Activated T-cell treated with anti-CD3 and anti-CD28 coated beads, Interleukin-2, amount 50 U/mL, for 72 hours (primary cell): Measurements from ENCODE around the gene GPC1. TPM values are rescaled to one million over a fixed set of nuclear protein-coding genes. Genes with fewer than 3 reads are reported as not detected.

ENCODE experiments used
- ATAC-seq, 2 donors: fragments of 150-1000 bp; cut with Tn5 transposase; replicated peaks in 1 of 2; 2 replicates each; pipeline ENCODE4 v1.10.0; 2021; ENCODE audit warnings: moderate library complexity in 2 of 2, mild to moderate bottlenecking in 1 of 2
- DNase-seq, 2 donors: peaks; one replicate each; pipeline ENCODE4 v3.0.0; 2021 to 2022; ENCODE audit warnings: mixed read lengths in 1 of 2
- H3K27ac Mint-ChIP-seq: one replicate; pipeline ENCODE4 v1.8.0; 2022; ENCODE audit warnings: mild to moderate bottlenecking, moderate library complexity, mixed read lengths
- H3K27me3 Mint-ChIP-seq: one replicate; pipeline ENCODE4 v1.8.0; 2022; ENCODE audit warnings: low read depth, mixed read lengths
- H3K36me3 Mint-ChIP-seq, 2 donors: one replicate each; pipeline ENCODE4 v1.8.0; 2022; ENCODE audit warnings: mixed read lengths in 2 of 2, mild to moderate bottlenecking in 1 of 2; ENCODE audit not compliant: insufficient read depth in 2 of 2
- H3K4me1 Mint-ChIP-seq: one replicate; pipeline ENCODE4 v1.8.0; 2022; ENCODE audit warnings: low read depth, mixed read lengths
- H3K4me3 Mint-ChIP-seq, 2 donors: one replicate each; pipeline ENCODE4 v1.8.0; 2022; ENCODE audit warnings: mild to moderate bottlenecking in 2 of 2, mixed read lengths in 2 of 2, moderate library complexity in 2 of 2
- H3K9me3 Mint-ChIP-seq, 2 donors: one replicate each; pipeline ENCODE4 v1.8.0; 2022; ENCODE audit warnings: mixed read lengths in 2 of 2
- total RNA-seq, 2 donors: library from RNA; stranded (reverse); gene quantifications; one replicate each; pipeline ENCODE4 v1.2.3, GENCODE V29; 2022

The GPC1 gene
- total RNA-seq, 2 donors from 2014 or later = 3.2 to 3.6 TPM

- DNase-seq = no peak
- no peaks in the 10 kb centered on the region for H3K36me3 Mint-ChIP-seq
- no peak overlapping the region for H3K27ac Mint-ChIP-seq
- ATAC-seq = no peak
- peaks cover 36% of the 10 kb centered on the region for H3K27me3 Mint-ChIP-seq
- H3K4me3 Mint-ChIP-seq = no peak overlapping the region
- H3K9me3 Mint-ChIP-seq = no peaks in the 10 kb centered on the region
- peaks cover 11% of the 10 kb centered on the region for H3K4me1 Mint-ChIP-seq
These were observed 14.5 kb downstream of the GPC1 start for GRCh38 chr2:240449764-240450531.

GRCh38 chr2:240450532-240451107 is 15.2 kb downstream of the GPC1 start:
- DNase-seq (no peak), ATAC-seq (no peak)
- peak overlapping the region in 1 of 2 donors; percentile 31 for H3K4me3 Mint-ChIP-seq
- no peaks in the 10 kb centered on the region for H3K36me3 Mint-ChIP-seq
- H3K27me3 Mint-ChIP-seq = peaks cover 38% of the 10 kb centered on the region
- H3K4me1 Mint-ChIP-seq = peaks cover 11% of the 10 kb centered on the region
- no peaks in the 10 kb centered on the region for H3K9me3 Mint-ChIP-seq
- no peak overlapping the region for H3K27ac Mint-ChIP-seq

- Mint-ChIP-seq H3K4me1 (peaks cover 11% of the 10 kb centered on the region), H3K27ac (no peak overlapping the region), H3K27me3 (peaks cover 38% of the 10 kb centered on the region), H3K4me3 (no peak overlapping the region), H3K36me3 (no peaks in the 10 kb centered on the region), H3K9me3 (no peaks in the 10 kb centered on the region)
- ATAC-seq (no peak), DNase-seq (no peak)
These were observed 15.7 kb downstream of the GPC1 start for GRCh38 chr2:240451108-240451611.

- DNase-seq = no peak
- peaks cover 11% of the 10 kb centered on the region for H3K4me1 Mint-ChIP-seq
- H3K9me3 Mint-ChIP-seq = no peaks in the 10 kb centered on the region
- no peaks in the 10 kb centered on the region for H3K36me3 Mint-ChIP-seq
- ATAC-seq = no peak
- H3K27ac Mint-ChIP-seq = no peak overlapping the region
- peak overlapping the region; percentile 59 to 75 for H3K4me3 Mint-ChIP-seq
- H3K27me3 Mint-ChIP-seq = peaks cover 38% of the 10 kb centered on the region
These were observed 16.5 kb downstream of the GPC1 start for GRCh38 chr2:240451791-240452461.

- ATAC-seq = peak; percentile 31 to 43
- peak; percentile 21 to 25 for DNase-seq
- peak overlapping the region; percentile 59 to 75 for H3K4me3 Mint-ChIP-seq
- H3K36me3 Mint-ChIP-seq = no peaks in the 10 kb centered on the region
- H3K9me3 Mint-ChIP-seq = no peaks in the 10 kb centered on the region
- peaks cover 38% of the 10 kb centered on the region for H3K27me3 Mint-ChIP-seq
- peaks cover 11% of the 10 kb centered on the region for H3K4me1 Mint-ChIP-seq
- H3K27ac Mint-ChIP-seq = no peak overlapping the region
These were observed 17.2 kb downstream of the GPC1 start for GRCh38 chr2:240452462-240453256.

GRCh38 chr2:240453461-240454105 is 18.1 kb downstream of the GPC1 start:
- H3K9me3 Mint-ChIP-seq = no peaks in the 10 kb centered on the region
- no peak for ATAC-seq
- DNase-seq = no peak
- H3K27ac Mint-ChIP-seq = no peak overlapping the region
- peaks cover 11% of the 10 kb centered on the region for H3K4me1 Mint-ChIP-seq
- H3K4me3 Mint-ChIP-seq = peak overlapping the region; percentile 57 to 77
- no peaks in the 10 kb centered on the region for H3K36me3 Mint-ChIP-seq
- peaks cover 38% of the 10 kb centered on the region for H3K27me3 Mint-ChIP-seq

- H3K36me3 Mint-ChIP-seq = no peaks in the 10 kb centered on the region
- H3K4me3 Mint-ChIP-seq = peak overlapping the region; percentile 57 to 77
- no peaks in the 10 kb centered on the region for H3K9me3 Mint-ChIP-seq
- DNase-seq (no peak), ATAC-seq (no peak)
- H3K27me3 Mint-ChIP-seq = peaks cover 38% of the 10 kb centered on the region
- H3K4me1 Mint-ChIP-seq = peaks cover 11% of the 10 kb centered on the region
- H3K27ac Mint-ChIP-seq = no peak overlapping the region
These were observed 18.8 kb downstream of the GPC1 start for GRCh38 chr2:240454106-240454901.

- no peak for ATAC-seq
- DNase-seq = no peak
- Mint-ChIP-seq H3K9me3 (no peaks in the 10 kb centered on the region), H3K36me3 (no peaks in the 10 kb centered on the region), H3K4me1 (peaks cover 11% of the 10 kb centered on the region), H3K27ac (no peak overlapping the region), H3K27me3 (peaks cover 29% of the 10 kb centered on the region), H3K4me3 (no peak overlapping the region)
These were observed 19.8 kb downstream of the GPC1 start for GRCh38 chr2:240455272-240455646.

GRCh38 chr2:240455647-240456446 is 20.4 kb downstream of the GPC1 start:
- H3K27ac Mint-ChIP-seq = no peak overlapping the region
- no peak overlapping the region for H3K4me3 Mint-ChIP-seq
- DNase-seq (no peak), ATAC-seq (no peak)
- H3K9me3 Mint-ChIP-seq = no peaks in the 10 kb centered on the region
- H3K36me3 Mint-ChIP-seq = no peaks in the 10 kb centered on the region
- H3K4me1 Mint-ChIP-seq = peaks cover 11% of the 10 kb centered on the region
- H3K27me3 Mint-ChIP-seq = peaks cover 23% of the 10 kb centered on the region

GRCh38 chr2:240456447-240457222 is 21.2 kb downstream of the GPC1 start:
- peaks cover 20% of the 10 kb centered on the region for H3K27me3 Mint-ChIP-seq
- no peaks in the 10 kb centered on the region for H3K36me3 Mint-ChIP-seq
- no peak for ATAC-seq
- no peaks in the 10 kb centered on the region for H3K9me3 Mint-ChIP-seq
- H3K4me3 Mint-ChIP-seq = no peak overlapping the region
- DNase-seq = no peak
- H3K27ac Mint-ChIP-seq = no peak overlapping the region
- H3K4me1 Mint-ChIP-seq = peaks cover 11% of the 10 kb centered on the region
